HEK293 (cell line): ENCODE data around the gene TRAF2.

Source experiments
- CTCF ChIA-PET: fragments of 350-600 bp; formaldehyde crosslinking; extraction: SDS; loops from one replicate; lab custom pipeline; 2021; ENCODE audit warnings: antibody characterized with exemption; lab: Yijun Ruan, JAX
- POLR2A ChIA-PET: fragments of 300-600 bp; formaldehyde crosslinking; extraction: SDS; loops from one replicate; lab custom pipeline; 2020; ENCODE audit warnings: antibody characterized with exemption, inconsistent platforms; lab: Yijun Ruan, JAX
- H3K27ac ChIP-seq: fragments of 200-500 bp; sonication (Bioruptor generic); 2 replicates; pipeline ENCODE4 v1.5.1; 2014; ENCODE audit warnings: low read depth, low read length, control low read depth, inconsistent platforms; ENCODE audit errors: extremely low read depth
- H3K36me3 ChIP-seq, 2 experiments: fragments of 200-500 bp in 1 of 2; sonication (Bioruptor generic) in 1 of 2; 1 replicate in 1 of 2; 2 replicates in 1 of 2; pipeline ENCODE4 v1.5.1; 2014 to 2017; ENCODE audit warnings: inconsistent platforms in 2 of 2, low read length in 2 of 2; ENCODE audit not compliant: control insufficient read depth in 2 of 2, insufficient read depth in 1 of 2
- H3K4me1 ChIP-seq: fragments of 200-500 bp; sonication (Bioruptor generic); 2 replicates; pipeline ENCODE4 v1.5.1; 2014; ENCODE audit warnings: mild to moderate bottlenecking, low read length, inconsistent platforms; ENCODE audit not compliant: control insufficient read depth, insufficient read depth
- H3K4me3 ChIP-seq: 2 replicates; pipeline ENCODE4 v1.5.1; 2011; ENCODE audit warnings: low read depth, mild to moderate bottlenecking, control low read depth, low read length, moderate library complexity
- H3K9me3 ChIP-seq: fragments of 200-500 bp; sonication (Bioruptor generic); 2 replicates; pipeline ENCODE4 v1.5.1; 2014; ENCODE audit warnings: low read depth, low read length, inconsistent platforms; ENCODE audit not compliant: control insufficient read depth, insufficient read depth
- CTCF ChIP-seq: fragments of 450-650 bp; formaldehyde crosslinking; IDR thresholded peaks from 2 replicates; pipeline ENCODE4 v1.5.1; 2016; ENCODE audit warnings: missing biosample characterization, missing genetic modification characterization
- HOXA7 ChIP-seq: sonication (generic); formaldehyde crosslinking; IDR thresholded peaks from 2 replicates; pipeline ENCODE4 v1.8.1; 2022; ENCODE audit warnings: missing genetic modification reagents, borderline replicate concordance
- IKZF3 ChIP-seq: fragments of 450-650 bp; IDR thresholded peaks from 2 replicates; pipeline ENCODE4 v1.5.0; 2018; ENCODE audit warnings: missing biosample characterization, mild to moderate bottlenecking, missing genetic modification characterization, moderate library complexity
- KLF1 ChIP-seq: fragments of 450-650 bp; formaldehyde crosslinking; IDR thresholded peaks from 2 replicates; pipeline ENCODE4 v1.5.1; 2016; ENCODE audit warnings: missing biosample characterization, missing genetic modification characterization
- KLF9 ChIP-seq: fragments of 450-650 bp; formaldehyde crosslinking; IDR thresholded peaks from 2 replicates; pipeline ENCODE4 v1.5.1; 2016; ENCODE audit warnings: missing biosample characterization, missing genetic modification characterization, low read depth
- SALL2 ChIP-seq: fragments of 450-650 bp; formaldehyde crosslinking; IDR thresholded peaks from 2 replicates; pipeline ENCODE4 v1.5.0; 2017; ENCODE audit warnings: missing biosample characterization, mild to moderate bottlenecking, missing genetic modification characterization, borderline replicate concordance
- SP2 ChIP-seq: fragments of 450-650 bp; formaldehyde crosslinking; IDR thresholded peaks from 2 replicates; pipeline ENCODE4 v1.5.1; 2016; ENCODE audit warnings: missing biosample characterization, missing genetic modification characterization
- SP7 ChIP-seq: fragments of 450-650 bp; formaldehyde crosslinking; IDR thresholded peaks from 2 replicates; pipeline ENCODE4 v1.5.1; 2016; ENCODE audit warnings: missing biosample characterization, missing genetic modification characterization
- ZBTB48 ChIP-seq: fragments of 450-650 bp; formaldehyde crosslinking; IDR thresholded peaks from 2 replicates; pipeline ENCODE4 v1.5.1; 2016; ENCODE audit warnings: missing biosample characterization, missing genetic modification characterization
- ZNF19 ChIP-seq: fragments of 450-650 bp; formaldehyde crosslinking; IDR thresholded peaks from 2 replicates; pipeline ENCODE4; 2016; ENCODE audit warnings: missing biosample characterization, missing genetic modification characterization, low read depth
- ZNF23 ChIP-seq: fragments of 450-650 bp; formaldehyde crosslinking; IDR thresholded peaks from 2 replicates; pipeline ENCODE4 v1.5.1; 2016; ENCODE audit warnings: missing biosample characterization, missing genetic modification characterization, borderline replicate concordance
- ZNF626 ChIP-seq: fragments of 450-650 bp; sonication (Bioruptor Pico); formaldehyde crosslinking; IDR thresholded peaks from 2 replicates; pipeline ENCODE4 v1.5.1; 2018; ENCODE audit warnings: missing biosample characterization, missing genetic modification characterization, inconsistent platforms
- ZNF843 ChIP-seq: fragments of 450-650 bp; formaldehyde crosslinking; IDR thresholded peaks from 2 replicates; pipeline ENCODE4 v1.5.1; 2016; ENCODE audit warnings: missing biosample characterization, missing genetic modification characterization
- ZSCAN4 ChIP-seq: fragments of 450-650 bp; formaldehyde crosslinking; IDR thresholded peaks from 2 replicates; pipeline ENCODE4 v1.5.1; 2017; ENCODE audit warnings: missing biosample characterization, missing genetic modification characterization
- ZSCAN5A ChIP-seq: fragments of 450-650 bp; formaldehyde crosslinking; IDR thresholded peaks from 2 replicates; pipeline ENCODE4 v1.5.1; 2016; ENCODE audit warnings: missing biosample characterization, missing genetic modification characterization
- TF ChIP-seq, protein P1 (sequence below): fragments of 450-650 bp; formaldehyde crosslinking; IDR thresholded peaks from 2 replicates; pipeline ENCODE4 v1.5.1; 2016; ENCODE audit warnings: missing biosample characterization, missing genetic modification characterization, borderline replicate concordance
- TF ChIP-seq, protein P2 (sequence below): fragments of 450-650 bp; formaldehyde crosslinking; IDR thresholded peaks from 2 replicates; pipeline ENCODE4 v1.5.1; 2016; ENCODE audit warnings: missing biosample characterization, missing genetic modification characterization

TRAF2 gene

GRCh38 chr9:136910197-136910900, 24.0 kb downstream of the TRAF2 start:
- no peaks in the 10 kb centered on the region for H3K9me3 ChIP-seq
- H3K4me1 ChIP-seq: no peaks in the 10 kb centered on the region
- no peak overlapping the region for H3K4me3 ChIP-seq
- TF ChIP-seq ZNF19 (tag by site-specific recombination) (no peak), ZNF23 (tag by site-specific recombination) (no peak), ZNF626 (tag by site-specific recombination) (no peak), ZBTB48 (tag by site-specific recombination) (no peak), HOXA7 (CRISPR knock-in tag) (no peak), SP2 (tag by site-specific recombination) (no peak), IKZF3 (tag by site-specific recombination) (no peak), ZSCAN4 (tag by site-specific recombination) (no peak), KLF1 (tag by site-specific recombination) (no peak), CTCF (tag by site-specific recombination) (no peak), SP7 (no peak), SALL2 (tag by site-specific recombination) (no peak), KLF9 (tag by site-specific recombination) (no peak)
- TF ChIP-seq, protein P1, sequence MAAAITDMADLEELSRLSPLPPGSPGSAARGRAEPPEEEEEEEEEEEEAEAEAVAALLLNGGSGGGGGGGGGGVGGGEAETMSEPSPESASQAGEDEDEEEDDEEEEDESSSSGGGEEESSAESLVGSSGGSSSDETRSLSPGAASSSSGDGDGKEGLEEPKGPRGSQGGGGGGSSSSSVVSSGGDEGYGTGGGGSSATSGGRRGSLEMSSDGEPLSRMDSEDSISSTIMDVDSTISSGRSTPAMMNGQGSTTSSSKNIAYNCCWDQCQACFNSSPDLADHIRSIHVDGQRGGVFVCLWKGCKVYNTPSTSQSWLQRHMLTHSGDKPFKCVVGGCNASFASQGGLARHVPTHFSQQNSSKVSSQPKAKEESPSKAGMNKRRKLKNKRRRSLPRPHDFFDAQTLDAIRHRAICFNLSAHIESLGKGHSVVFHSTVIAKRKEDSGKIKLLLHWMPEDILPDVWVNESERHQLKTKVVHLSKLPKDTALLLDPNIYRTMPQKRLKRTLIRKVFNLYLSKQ (tag by site-specific recombination): no peak
- TF ChIP-seq, protein P2, sequence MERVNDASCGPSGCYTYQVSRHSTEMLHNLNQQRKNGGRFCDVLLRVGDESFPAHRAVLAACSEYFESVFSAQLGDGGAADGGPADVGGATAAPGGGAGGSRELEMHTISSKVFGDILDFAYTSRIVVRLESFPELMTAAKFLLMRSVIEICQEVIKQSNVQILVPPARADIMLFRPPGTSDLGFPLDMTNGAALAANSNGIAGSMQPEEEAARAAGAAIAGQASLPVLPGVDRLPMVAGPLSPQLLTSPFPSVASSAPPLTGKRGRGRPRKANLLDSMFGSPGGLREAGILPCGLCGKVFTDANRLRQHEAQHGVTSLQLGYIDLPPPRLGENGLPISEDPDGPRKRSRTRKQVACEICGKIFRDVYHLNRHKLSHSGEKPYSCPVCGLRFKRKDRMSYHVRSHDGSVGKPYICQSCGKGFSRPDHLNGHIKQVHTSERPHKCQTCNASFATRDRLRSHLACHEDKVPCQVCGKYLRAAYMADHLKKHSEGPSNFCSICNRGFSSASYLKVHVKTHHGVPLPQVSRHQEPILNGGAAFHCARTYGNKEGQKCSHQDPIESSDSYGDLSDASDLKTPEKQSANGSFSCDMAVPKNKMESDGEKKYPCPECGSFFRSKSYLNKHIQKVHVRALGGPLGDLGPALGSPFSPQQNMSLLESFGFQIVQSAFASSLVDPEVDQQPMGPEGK: no peak
- CTCF ChIA-PET: interaction anchor here (0.6 to 1.2 kb wide), 4 partner anchors 10 to 470 kb away, joined by 3 read pairs; no protein-coding TSS in a partner anchor
- POLR2A ChIA-PET: no interaction called here
- no peak overlapping the region for H3K27ac ChIP-seq
- peaks cover 15 to 76% of the 10 kb centered on the region in 2 experiments; a peak in 2 of 3 replicates for H3K36me3 ChIP-seq

DNA sequence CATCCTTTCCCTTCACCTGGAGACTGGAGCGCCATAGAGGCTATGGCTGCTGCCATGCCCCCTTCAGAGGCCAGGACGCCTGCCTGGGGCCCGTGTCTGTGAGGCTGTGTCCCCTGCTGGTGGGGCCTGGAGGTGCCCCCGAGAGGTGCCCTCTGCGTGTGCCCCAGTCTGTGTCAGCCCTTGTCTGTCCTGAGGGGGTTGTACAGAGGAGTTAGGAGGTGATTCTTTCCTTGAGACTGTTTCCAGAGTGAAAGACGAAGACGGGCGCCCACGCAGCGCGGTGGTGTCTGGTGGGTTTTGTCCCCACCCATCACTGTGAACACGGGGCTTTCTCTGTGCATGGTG, 24.6 kb downstream of the TRAF2 start:
- CTCF ChIA-PET: interaction anchor here (0.6 to 1.2 kb wide), 3 partner anchors 9 to 471 kb away, joined by 3 read pairs; no protein-coding TSS in a partner anchor
- H3K4me1 ChIP-seq: no peaks in the 10 kb centered on the region

More for the DNA sequence above, 24.6 kb downstream of the TRAF2 start:
- H3K9me3 ChIP-seq: no peaks in the 10 kb centered on the region
- no peak overlapping the region for H3K27ac ChIP-seq
- POLR2A ChIA-PET: no interaction called here
- TF ChIP-seq ZNF843: no peak
- no peak for TF ChIP-seq ZSCAN5A (tag by site-specific recombination)
- H3K4me3 ChIP-seq: no peak overlapping the region
- H3K36me3 ChIP-seq: peaks cover 10 to 78% of the 10 kb centered on the region in 2 experiments; a peak in 2 of 3 replicates
